Skin epidermis (tissue), 12 donors: ENCODE measurements around the gene C9.
"Not testable (repeated sequence)": the region's sequence is repeated elsewhere in the genome, so short reads cannot be mapped to it uniquely, and the experiment has no call there.

Source experiments
- H3K27ac ChIP-seq, 21 experiments: fragments of 200-600 bp; sonication (generic) in 11 of 21; one replicate each; pipeline ENCODE4 v1.5.0; 2020; ENCODE audit warnings: mild to moderate bottlenecking in 3 of 21, inconsistent platforms in 2 of 21, moderate library complexity in 2 of 21
- H3K4me3 ChIP-seq, 7 experiments: fragments of 200-600 bp; sonication (generic) in 2 of 7; one replicate each; pipeline ENCODE4 v1.5.0; 2020; ENCODE audit warnings: inconsistent platforms in 2 of 7, mild to moderate bottlenecking in 2 of 7, moderate library complexity in 1 of 7

C9 gene

DNA sequence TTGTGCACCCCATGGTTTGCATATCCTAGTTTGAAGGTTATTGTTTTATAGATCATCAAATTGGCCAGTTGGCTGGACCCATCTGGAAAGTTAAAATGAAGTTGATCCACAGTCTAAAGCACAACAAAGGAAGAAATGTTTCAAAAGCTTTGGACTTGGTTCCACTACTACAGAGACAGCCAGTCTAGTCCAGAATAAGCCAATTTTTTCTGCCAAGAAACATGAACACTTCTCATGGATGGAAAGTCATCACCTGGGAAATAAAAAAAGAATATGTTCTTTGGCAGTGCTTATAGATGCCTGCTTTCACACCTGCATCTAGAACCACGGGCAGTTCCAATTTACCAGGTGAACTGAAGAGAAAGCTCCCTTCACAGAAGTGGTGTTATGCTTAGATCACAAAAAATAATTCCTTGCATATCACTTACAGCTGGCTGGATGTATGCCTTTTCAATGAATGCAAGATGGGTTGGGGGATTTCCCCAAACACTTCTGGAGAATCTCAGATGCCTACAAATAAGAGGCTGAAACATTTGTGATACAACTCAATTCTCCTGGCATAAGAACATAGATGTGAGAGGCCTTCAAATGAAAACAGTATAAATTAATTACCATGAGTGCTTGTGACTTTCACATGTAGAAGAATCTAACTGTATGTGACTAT lies 26.9 kb downstream of the C9 start:
- Histone ChIP-seq H3K4me3 (no peak overlapping the region), H3K27ac (no peak overlapping the region)

DNA sequence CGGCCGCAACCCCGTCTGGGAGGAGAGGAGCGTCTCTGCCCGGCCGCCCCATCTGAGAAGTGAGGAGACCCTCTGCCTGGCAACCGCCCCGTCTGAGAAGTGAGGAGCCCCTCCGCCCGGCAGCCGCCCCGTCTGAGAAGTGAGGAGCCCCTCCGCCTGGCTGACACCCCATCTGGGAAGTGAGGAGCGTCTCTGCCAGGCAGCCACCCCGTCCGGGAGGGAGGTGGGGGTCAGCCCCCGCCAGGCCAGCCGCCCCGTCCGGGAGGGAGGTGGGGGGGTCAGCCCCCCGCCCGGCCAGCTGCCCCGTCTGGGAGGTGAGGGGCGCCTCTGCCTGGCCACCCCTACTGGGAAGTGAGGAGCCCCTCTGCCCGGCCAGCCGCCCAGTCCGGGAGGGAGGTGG lies 30.0 kb downstream of the C9 start:
- H3K4me3 ChIP-seq, H3K27ac ChIP-seq: not testable (repeated sequence)

- no peak overlapping the region for H3K4me3 ChIP-seq
- H3K27ac ChIP-seq = no peak overlapping the region
Observed at GRCh38 chr5:39333104-39333503, 31.2 kb downstream of the C9 start.

DNA sequence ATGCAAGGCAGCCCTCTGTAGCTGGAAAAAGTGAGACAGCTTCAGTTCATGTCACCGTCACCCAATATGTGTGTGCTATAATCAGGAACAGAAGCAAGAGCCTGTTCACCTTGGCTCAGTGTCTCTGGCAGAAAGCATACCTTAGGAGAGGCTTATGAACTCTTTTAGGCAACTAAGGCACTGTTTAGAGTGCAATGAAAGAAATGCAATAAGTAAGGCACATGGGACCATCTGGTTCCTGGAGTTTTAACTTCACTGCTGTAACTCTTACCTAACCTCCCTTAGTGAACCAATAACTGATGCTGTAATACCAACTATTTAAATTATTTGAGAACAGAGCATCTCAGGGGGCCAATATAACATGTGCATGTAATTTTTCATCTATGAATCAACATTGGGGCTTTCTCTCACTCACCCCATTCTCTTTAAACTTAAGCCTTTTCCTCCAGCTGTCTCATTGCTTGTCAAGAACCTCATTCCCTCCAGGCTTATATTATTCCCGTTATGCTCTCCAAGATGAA lies 32.4 kb downstream of the C9 start:
- Histone ChIP-seq H3K27ac (no peak overlapping the region), H3K4me3 (no peak overlapping the region)

DNA sequence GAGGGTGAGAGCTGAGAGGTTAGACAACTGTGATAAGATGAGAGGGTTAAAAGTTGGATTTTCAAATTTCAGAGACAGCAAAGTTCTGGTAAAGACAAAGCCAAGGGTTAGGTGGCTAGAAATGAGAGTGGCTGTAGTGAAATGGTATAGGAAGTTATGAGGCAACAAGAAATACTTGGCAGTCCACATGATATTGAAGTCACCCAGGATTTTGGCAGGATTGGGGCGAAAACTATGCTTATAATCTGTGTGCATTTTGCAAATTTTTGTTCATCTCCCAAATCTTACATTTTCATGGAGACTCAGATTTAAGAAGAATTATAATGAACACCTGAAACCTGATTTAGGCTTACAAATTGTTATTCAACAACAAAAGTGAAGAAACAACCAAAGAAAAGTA lies 35.6 kb downstream of the C9 start:
- no peak overlapping the region for H3K27ac ChIP-seq
- H3K4me3 ChIP-seq = no peak overlapping the region

GRCh38 chr5:39323542-39323941 lies 40.8 kb downstream of the C9 start:
- H3K27ac ChIP-seq = no peak overlapping the region
- no peak overlapping the region for H3K4me3 ChIP-seq

DNA sequence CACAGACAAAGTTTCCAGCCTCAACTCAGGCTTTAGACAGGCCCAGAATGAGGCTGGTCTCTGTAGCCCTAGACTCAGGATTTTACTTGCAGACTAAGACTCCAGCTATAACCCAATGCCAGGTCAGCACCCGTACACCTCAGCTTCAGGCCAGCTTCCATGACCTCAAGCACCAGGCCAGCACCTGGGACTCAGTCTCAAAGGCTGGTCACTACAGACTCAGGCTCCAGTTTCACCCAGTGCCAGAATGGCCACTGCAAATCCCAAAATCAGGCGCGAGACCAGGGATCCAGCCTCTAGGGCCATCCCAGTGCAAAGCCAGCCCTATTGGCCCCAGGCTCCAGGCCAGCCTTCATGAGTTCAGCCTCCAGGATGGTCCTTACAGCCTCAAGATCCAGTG lies 44.9 kb downstream of the C9 start:
- Histone ChIP-seq H3K27ac (no peak overlapping the region), H3K4me3 (no peak overlapping the region)

DNA sequence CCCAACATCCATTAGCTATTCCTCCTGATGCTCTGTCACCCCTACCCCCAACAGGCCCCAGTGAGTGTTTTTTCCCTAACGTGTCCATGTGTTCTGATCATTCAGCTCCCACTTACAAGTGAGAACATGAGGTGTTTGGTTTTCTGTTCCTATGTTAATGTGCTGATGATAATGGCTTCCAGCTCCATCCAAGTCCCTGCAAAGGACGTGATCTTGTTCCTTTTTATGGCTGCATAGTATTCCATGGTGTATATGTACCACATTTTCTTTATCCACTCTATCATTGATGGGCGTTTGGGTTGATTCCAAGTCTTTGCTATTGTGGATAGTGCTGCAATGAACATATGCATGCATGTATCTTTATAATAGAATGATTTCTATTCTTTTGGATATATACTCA lies 47.8 kb downstream of the C9 start:
- H3K27ac ChIP-seq, H3K4me3 ChIP-seq: not testable (repeated sequence)

DNA sequence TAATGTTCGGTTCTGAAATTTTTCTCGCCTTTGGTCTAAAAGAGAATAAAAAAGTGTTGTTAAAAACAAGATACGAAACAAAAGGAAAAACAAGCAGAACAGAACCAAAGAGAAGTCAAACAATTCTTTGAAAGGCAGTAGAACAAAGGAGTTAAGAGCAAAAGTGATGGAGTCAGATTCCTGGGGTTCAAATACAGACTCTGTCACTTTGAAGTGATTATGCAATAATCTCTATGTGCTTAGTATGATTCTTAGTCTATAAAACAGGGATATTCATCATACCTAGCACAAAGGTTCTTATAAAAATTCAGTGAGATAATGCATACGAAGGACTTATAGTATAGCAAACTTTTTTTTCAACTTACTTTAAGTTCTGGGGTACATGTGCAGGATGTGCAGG lies 48.3 kb downstream of the C9 start:
- Histone ChIP-seq H3K27ac (no peak overlapping the region), H3K4me3 (no peak overlapping the region)

- H3K27ac ChIP-seq = no peak overlapping the region
- H3K4me3 ChIP-seq = no peak overlapping the region
Observed at GRCh38 chr5:39314591-39314990, 49.7 kb downstream of the C9 start.

GRCh38 chr5:39309534-39309933 lies 54.8 kb downstream of the C9 start:
- Histone ChIP-seq H3K4me3 (no peak overlapping the region), H3K27ac (no peak overlapping the region)

- H3K27ac ChIP-seq = no peak overlapping the region
- H3K4me3 ChIP-seq = no peak overlapping the region
Observed at GRCh38 chr5:39302472-39302871, 61.8 kb downstream of the C9 start.

DNA sequence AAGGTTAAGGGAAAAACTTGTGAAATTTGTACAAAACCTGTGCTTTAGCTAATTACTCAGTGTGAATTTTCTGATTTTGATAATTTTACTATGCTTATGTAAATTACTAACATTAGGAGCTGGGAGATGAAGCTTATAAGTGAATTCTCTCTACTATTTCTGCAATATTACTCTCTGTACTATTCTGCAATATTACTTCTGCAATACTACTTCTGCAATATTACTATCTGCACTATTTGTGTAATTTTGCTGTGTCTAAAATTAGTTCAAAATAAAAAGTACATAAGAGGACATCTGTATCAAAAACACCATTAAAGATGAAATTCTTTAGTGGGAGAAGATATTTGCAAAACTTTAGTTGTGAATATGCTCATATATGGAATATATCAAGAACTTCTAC lies 62.9 kb downstream of the C9 start:
- Histone ChIP-seq H3K27ac (no peak overlapping the region), H3K4me3 (no peak overlapping the region)

DNA sequence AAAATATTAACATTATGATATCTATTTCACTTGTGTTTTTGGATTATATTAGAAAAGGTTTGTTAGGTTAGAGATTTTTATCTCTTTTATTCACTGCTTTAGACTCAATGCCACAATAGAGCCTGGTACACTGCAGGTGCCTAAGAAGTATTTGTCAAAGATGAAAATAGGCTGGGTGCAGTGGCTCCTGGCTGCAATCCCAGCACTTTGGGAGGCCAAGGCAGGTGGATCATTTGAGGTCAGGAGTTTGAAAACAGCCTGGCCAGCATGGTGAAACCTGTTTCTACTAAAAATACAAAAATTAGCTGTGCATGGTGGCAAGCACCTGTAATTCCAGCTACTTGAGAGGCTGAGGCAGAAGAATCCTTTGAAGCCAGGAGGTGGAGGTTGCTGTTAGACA lies 64.3 kb downstream of the C9 start:
- Histone ChIP-seq H3K27ac (no peak overlapping the region), H3K4me3 (no peak overlapping the region)

DNA sequence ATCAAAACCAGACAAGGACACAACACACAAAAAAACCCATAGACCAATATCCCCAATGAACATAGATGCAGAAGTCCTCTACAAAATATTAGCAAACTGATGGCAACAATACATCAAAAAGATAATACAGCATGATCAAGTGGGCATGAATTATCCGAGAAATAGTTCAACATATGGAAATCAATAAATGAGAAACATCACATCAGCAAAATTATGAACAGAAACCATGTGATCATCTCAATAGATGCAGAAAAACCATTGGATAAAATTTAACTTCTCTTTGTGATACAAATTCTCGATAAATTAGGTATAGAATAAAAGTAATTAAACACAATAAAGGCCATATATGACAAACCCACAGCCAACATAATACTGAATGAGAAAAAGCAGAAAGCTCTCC lies 69.6 kb downstream of the C9 start:
- Histone ChIP-seq H3K4me3 (no peak overlapping the region), H3K27ac (no peak overlapping the region)

- Histone ChIP-seq H3K4me3 (no peak overlapping the region), H3K27ac (no peak overlapping the region)
Observed at GRCh38 chr5:39284552-39284951, 79.7 kb downstream of the C9 start.

- peak overlapping the region in 1 of 21 experiments; percentile 47 for H3K27ac ChIP-seq
- no peak overlapping the region for H3K4me3 ChIP-seq
Observed at GRCh38 chr5:39283231-39283818, 81.0 kb downstream of the C9 start.

GRCh38 chr5:39282561-39282960 lies 81.7 kb downstream of the C9 start:
- peak overlapping the region in 1 of 21 experiments; percentile 47 for H3K27ac ChIP-seq
- no peak overlapping the region for H3K4me3 ChIP-seq

DNA sequence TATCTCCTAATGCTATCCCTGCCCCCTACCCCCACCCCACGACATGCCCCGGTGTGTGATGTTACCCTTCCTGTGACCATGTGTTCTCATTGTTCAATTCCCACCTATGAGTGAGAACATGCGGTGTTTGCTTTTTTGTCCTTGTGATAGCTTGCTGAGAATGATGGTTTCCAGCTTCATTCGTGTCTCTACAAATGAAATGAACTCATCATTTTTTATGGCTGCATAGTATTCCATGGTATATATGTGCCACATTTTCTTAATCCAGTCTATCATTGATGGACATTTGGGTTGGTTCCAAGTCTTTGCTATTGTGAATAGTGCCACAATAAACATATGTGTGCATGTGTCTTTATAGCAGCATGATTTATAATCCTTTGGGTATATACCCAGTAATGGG lies 88.4 kb downstream of the C9 start:
- peak overlapping the region in 3 of 21 experiments; percentile 73 to 89 (median 82) for H3K27ac ChIP-seq
- not testable (repeated sequence) for H3K4me3 ChIP-seq

GRCh38 chr5:39274398-39275085 lies 89.8 kb downstream of the C9 start:
- peak overlapping the region in 18 of 21 experiments; percentile 20 to 89 (median 60) for H3K27ac ChIP-seq
- H3K4me3 ChIP-seq = peak overlapping the region in 1 of 7 experiments; percentile 16

DNA sequence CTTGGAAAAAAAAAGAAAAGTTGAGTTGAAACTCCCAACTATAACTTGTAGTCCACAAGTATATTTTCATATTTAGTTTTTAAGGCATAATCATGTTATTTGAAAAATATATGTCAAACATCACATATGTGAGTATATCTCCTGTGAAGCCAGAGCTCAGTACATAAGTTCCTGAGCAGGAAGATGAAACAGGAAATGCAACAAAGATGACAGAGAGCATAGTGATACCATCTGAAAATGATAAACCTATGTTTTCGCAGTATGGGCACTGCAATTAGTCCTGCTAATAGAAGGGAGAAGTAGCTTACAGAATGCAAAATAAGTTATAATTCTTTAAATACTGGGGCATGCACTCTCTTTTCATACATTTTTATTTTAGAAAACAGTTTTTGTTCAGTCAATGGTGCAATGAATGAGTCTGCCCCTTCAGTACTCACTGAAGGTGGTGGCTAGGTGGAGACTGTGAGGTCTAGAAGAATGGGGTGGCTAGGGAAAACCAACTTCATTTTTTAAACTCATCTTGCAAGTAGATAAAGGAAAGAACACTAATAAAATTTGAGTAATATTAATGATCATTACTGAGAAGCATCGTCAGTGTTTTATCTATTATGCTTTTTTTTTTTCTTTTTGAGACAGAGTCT lies 90.9 kb downstream of the C9 start:
- H3K4me3 ChIP-seq = peak overlapping the region in 1 of 7 experiments; percentile 7

More for the DNA sequence above, 90.9 kb downstream of the C9 start:
- H3K27ac ChIP-seq = peak overlapping the region in 15 of 21 experiments; percentile 20 to 89 (median 62)
